GM12878 (cell line): ENCODE data around the gene FOXD2. TPM values are rescaled to one million over a fixed set of nuclear protein-coding genes. Genes with fewer than 3 reads are reported as not detected.

Source experiments
- ATAC-seq: fragments of 200-7000 bp; cut with Tn5 transposase; 3 replicates; pipeline ENCODE4 v1.9.1; 2020; ENCODE audit warnings: mild to moderate bottlenecking, moderate library complexity
- BruUV-seq: library from RNA; stranded (reverse); fragments of 400-500 nt; replicated peaks from 2 replicates; lab custom pipeline; 2021; lab: Mats Ljungman, UMichigan
- CTCF ChIA-PET: fragments of 300-600 bp; sonication (Branson Sonifier 250); formaldehyde crosslinking; extraction: SDS; loops from one replicate; lab custom pipeline; 2021; ENCODE audit warnings: inconsistent platforms; lab: Yijun Ruan, JAX
- POLR2A ChIA-PET: fragments of 350-600 bp; formaldehyde crosslinking; extraction: SDS; loops from one replicate; lab custom pipeline; 2021; ENCODE audit warnings: inconsistent platforms; lab: Charles Lee
- RAD21 ChIA-PET: fragments of 300-600 bp; sonication (Branson Sonifier 250); formaldehyde crosslinking; loops from one replicate; lab custom pipeline; 2023; ENCODE audit warnings: antibody characterized with exemption; ENCODE audit not compliant: unreplicated experiment; lab: Charles Lee
- SMC1A ChIA-PET: fragments of 300-600 bp; sonication (Branson Sonifier 250); formaldehyde crosslinking; loops from one replicate; lab custom pipeline; 2023; ENCODE audit not compliant: unreplicated experiment, uncharacterized antibody; lab: Charles Lee
- DNase-seq: peaks from one replicate; pipeline ENCODE4 v3.0.0-alpha.2; 2011; ENCODE audit warnings: low read depth, low spot score
- FAIRE-seq: peaks from 3 replicates; lab custom pipeline; 2011; peaks lifted over from hg19 to GRCh38; lab: Jason Lieb, UNC
- H2AFZ ChIP-seq: 2 replicates; pipeline ENCODE4 v1.6.0; 2011; ENCODE audit warnings: low read depth, low read length, control low read depth; ENCODE audit not compliant: control insufficient read depth
- H3K27ac ChIP-seq: 2 replicates; pipeline ENCODE4 v1.5.1; 2011; ENCODE audit warnings: control low read depth; ENCODE audit not compliant: control insufficient read depth, insufficient read depth
- H3K27me3 ChIP-seq, 2 experiments: replicated peaks in 1 of 2; 2 replicates each; pipeline versions ENCODE4 v1.6.0 to v1.6.1; 2011; ENCODE audit warnings: low read length in 1 of 2; ENCODE audit not compliant: control insufficient read depth in 2 of 2, insufficient read depth in 2 of 2
- H3K36me3 ChIP-seq, 2 experiments: 2 replicates each; pipeline ENCODE4 v1.5.1; 2011; ENCODE audit warnings: low read length in 1 of 2; ENCODE audit not compliant: control insufficient read depth in 2 of 2, insufficient read depth in 2 of 2
- H3K4me1 ChIP-seq: 2 replicates; pipeline ENCODE4 v1.6.1; 2011; ENCODE audit warnings: mild to moderate bottlenecking, low read length, moderate library complexity, mixed read lengths; ENCODE audit not compliant: control insufficient read depth, insufficient read depth
- H3K4me2 ChIP-seq: 2 replicates; pipeline ENCODE4 v1.6.0; 2011; ENCODE audit warnings: control low read depth; ENCODE audit not compliant: control insufficient read depth, insufficient read depth
- H3K4me3 ChIP-seq: fragments of 200-600 bp; sonication (generic); 2 replicates; pipeline ENCODE4 v1.5.1; 2016
- H3K79me2 ChIP-seq: 2 replicates; pipeline ENCODE4 v1.6.0; 2011; ENCODE audit warnings: low read length; ENCODE audit not compliant: control insufficient read depth, insufficient read depth
- H3K9ac ChIP-seq: 2 replicates; pipeline ENCODE4 v1.8.0; 2011; ENCODE audit warnings: low read length, control low read depth, mixed read lengths; ENCODE audit not compliant: control insufficient read depth, insufficient read depth
- H3K9me3 ChIP-seq: replicated peaks from 3 replicates; pipeline ENCODE4 v1.5.1; 2011; ENCODE audit warnings: mild to moderate bottlenecking, low read length; ENCODE audit not compliant: control insufficient read depth, insufficient read depth
- H4K20me1 ChIP-seq: 2 replicates; pipeline ENCODE4 v1.6.0; 2011; ENCODE audit not compliant: control insufficient read depth, insufficient read depth
- BRCA1 ChIP-seq: IDR thresholded peaks from 2 replicates; pipeline ENCODE4 v1.6.1; 2011; ENCODE audit warnings: low read depth, low read length, improper control_type of control experiment
- GATAD2B ChIP-seq: fragments of 450-650 bp; conservative IDR thresholded peaks from 2 replicates; pipeline ENCODE4 v1.6.1; 2017; ENCODE audit warnings: low read depth, mild to moderate bottlenecking, moderate library complexity
- IKZF1 ChIP-seq: fragments of 450-650 bp; conservative IDR thresholded peaks from 2 replicates; pipeline ENCODE4 v1.6.1; 2017; ENCODE audit warnings: antibody characterized with exemption, mild to moderate bottlenecking
- IRF5 ChIP-seq: fragments of 450-650 bp; IDR thresholded peaks from 2 replicates; pipeline ENCODE4 v1.6.1; 2017; ENCODE audit warnings: borderline replicate concordance
- LARP7 ChIP-seq: fragments of 450-650 bp; IDR thresholded peaks from 2 replicates; pipeline ENCODE4 v1.6.1; 2017; ENCODE audit warnings: mild to moderate bottlenecking
- RELB ChIP-seq: fragments of 450-650 bp; IDR thresholded peaks from 2 replicates; pipeline ENCODE4 v1.6.1; 2017; ENCODE audit warnings: low read depth, mild to moderate bottlenecking, moderate library complexity
- SUZ12 ChIP-seq: fragments of 200-600 bp; sonication (generic); IDR thresholded peaks from one replicate; pipeline ENCODE4 v1.6.1; 2018; ENCODE audit warnings: antibody characterized with exemption, mild to moderate bottlenecking; ENCODE audit not compliant: unreplicated experiment
- ZBED1 ChIP-seq: IDR thresholded peaks from 2 replicates; pipeline ENCODE4 v1.6.1; 2016; ENCODE audit warnings: borderline replicate concordance
- WGBS: methylation state at CpG from one replicate; pipeline ENCODE4 v1.1.6; 2016; ENCODE audit warnings: low lambda C conversion rate; ENCODE audit not compliant: insufficient replicate concordance, insufficient coverage; ENCODE audit errors: missing lambda C conversion rate; 5-methylcytosine and 5-hydroxymethylcytosine counted together
- in situ Hi-C: fragments of 300-500 bp; cut with MboI; formaldehyde crosslinking; loops from 9 replicates; pipeline ENCODE4 v1.14.3; 2018; ENCODE audit warnings: mixed read lengths
- intact Hi-C: fragments of 100-400 bp; cut with micrococcal nuclease; formaldehyde crosslinking; loops from one replicate; pipeline ENCODE4 v1.14.2; 2022; ENCODE audit not compliant: unreplicated experiment
- polyA plus RNA-seq, 11 experiments: library from polyadenylated mRNA; depleted of rRNA in 4 of 11; unstranded in 6 of 11; stranded (reverse) in 5 of 11; fragments of >200 nt; fragmentation: Nextera tagmentation in 4 of 11; fragmentation: Illumina TruSeq in 1 of 11; extraction: Ambion mirVana in 4 of 11; extraction: Trizol in 1 of 11; gene quantifications; 1 replicate in 1 of 11; 2 replicates in 10 of 11; pipeline versions ENCODE4 v1.2.1 to v1.2.3, GENCODE V29; 2011 to 2016; ENCODE audit warnings: inconsistent platforms in 2 of 11, missing spikeins in 2 of 11, low read depth in 1 of 11
- total RNA-seq, 4 experiments: library from RNA; depleted of rRNA in 3 of 4; stranded (reverse); fragments of >200 nt in 3 of 4; fragmentation: Illumina TruSeq in 1 of 4; extraction: Trizol in 1 of 4; gene quantifications; 2 replicates each; pipeline versions ENCODE4 v1.2.1 to v1.2.3, GENCODE V29; 2013 to 2021

The FOXD2 gene
- total and polyA plus RNA-seq, 10 of the 15 experiments (the other 5 are each of a cell fraction or from before 2014, with no cell fraction given), result under 0.01 to 0.27 (median 0.04) TPM; not detected in 1

GRCh38 chr1:47438165-47439016, 547 bp downstream of the FOXD2 start:
- RAD21 ChIA-PET, result interaction anchor here (0.7 to 2.1 kb wide), 16 partner anchors 10 to 289 kb away, joined by 3 to 11 read pairs (median 4); partner anchors contain the start of genes CMPK1 and STIL
- H3K79me2 ChIP-seq, result no peaks in the 10 kb centered on the region; the same call in 1 of the 2 replicates
- 0 out of 2 replicates have a peak, but pooled peaks have one; percentile 34 for TF ChIP-seq GATAD2B
- no peak for TF ChIP-seq BRCA1
- TF ChIP-seq IKZF1, result peak; percentile 5
- TF ChIP-seq ZBED1, result no peak
- no peak for TF ChIP-seq RELB
- no peak for TF ChIP-seq IRF5
- TF ChIP-seq LARP7, result 0 out of 2 replicates have a peak, but pooled peaks have one; percentile 47
- peak; percentile 99 for TF ChIP-seq SUZ12
- TF ChIP-seq, all 136 proteins: peak for 4
- no TSS peak for BruUV-seq
- in situ Hi-C loops (no loop called here), intact Hi-C loops (loop anchor here (5.0 to 10.0 kb wide), 3 partner anchors 104 to 289 kb away; partner anchors contain the start of gene CMPK1)
- Histone ChIP-seq H3K27ac (no peak overlapping the region), H3K4me1 (0 out of 2 replicates have a peak, but pooled peaks cover 2% of the 10 kb centered on the region), H3K4me3 (peak overlapping the region; percentile 88; the same call in 1 of the 2 replicates), H4K20me1 (no peaks in the 10 kb centered on the region), H3K4me2 (peak overlapping the region; percentile 68), H3K27me3 (peaks cover 14 to 15% of the 10 kb centered on the region in 2 experiments), H3K36me3 (no peaks in the 10 kb centered on the region), H3K9me3 (no peaks in the 10 kb centered on the region), H2AFZ (peak overlapping the region; percentile 96), H3K9ac (no peak overlapping the region)
- ChIA-PET SMC1A (interaction anchor here (1.6 kb wide), 1 partner anchor 267 kb away, joined by 4 read pairs; no protein-coding TSS in a partner anchor), POLR2A (interaction anchor here (0.6 to 1.0 kb wide), 9 partner anchors 10 to 997 kb away, joined by 3 to 4 read pairs (median 3); no protein-coding TSS in a partner anchor), CTCF (interaction anchor here (0.6 to 3.3 kb wide), 25 partner anchors 7 to 315 kb away, joined by 3 to 18 read pairs (median 5); no protein-coding TSS in a partner anchor)
- DNase-seq, result no peak
- no peak for ATAC-seq
- FAIRE-seq, result no peak
- WGBS, result 23% methylated on average over 109 of the region's 117 CpGs
